ENCODE data around the gene PREPL.

Gene PREPL

GRCh38 chr2:44291281-44292248, 69.7 kb downstream of the PREPL start:
- peak; percentile 100 for DNase-seq

GRCh38 chr2:44290261-44290660, 71.0 kb downstream of the PREPL start:
- peak; percentile 24 for DNase-seq

GRCh38 chr2:44286884-44287638, 74.2 kb downstream of the PREPL start:
- no peak for DNase-seq

GRCh38 chr2:44286119-44286883, 75.0 kb downstream of the PREPL start:
- no peak for DNase-seq

- no peak for DNase-seq
Measured at GRCh38 chr2:44285174-44285573, 76.1 kb downstream of the PREPL start.

GRCh38 chr2:44283116-44283666, 78.1 kb downstream of the PREPL start:
- DNase-seq = no peak

- no peak for DNase-seq
Measured at GRCh38 chr2:44280869-44281268, 80.4 kb downstream of the PREPL start.

GRCh38 chr2:44277541-44277940, 83.8 kb downstream of the PREPL start:
- DNase-seq = no peak

- DNase-seq = peak; percentile 90
Measured at GRCh38 chr2:44275927-44276303, 85.4 kb downstream of the PREPL start.

GRCh38 chr2:44273596-44273995, 87.7 kb downstream of the PREPL start:
- DNase-seq = no peak

- no peak for DNase-seq
Measured at GRCh38 chr2:44273076-44273475, 88.2 kb downstream of the PREPL start.

GRCh38 chr2:44271296-44271695, 90.0 kb downstream of the PREPL start:
- DNase-seq = no peak

GRCh38 chr2:44269831-44270230, 91.5 kb downstream of the PREPL start:
- no peak for DNase-seq

GRCh38 chr2:44267796-44268648, 93.3 kb downstream of the PREPL start:
- peak; percentile 74 for DNase-seq
